GM12878 (cell line): ENCODE measurements around the gene DNAJC22.

Source experiments
- CTCF ChIP-seq, 3 experiments: IDR thresholded peaks in 2 of 3; conservative IDR thresholded peaks in 1 of 3; 2 replicates each; pipeline ENCODE4 v1.5.1; 2011; ENCODE audit warnings: low read depth in 3 of 3, low read length in 3 of 3, mild to moderate bottlenecking in 3 of 3, control low read depth in 2 of 3, moderate library complexity in 2 of 3, inconsistent platforms in 1 of 3, mixed read lengths in 1 of 3; ENCODE audit not compliant: control insufficient read depth in 2 of 3, insufficient read depth in 1 of 3; ENCODE audit errors: extremely low read depth in 1 of 3
- NFYA ChIP-seq: IDR thresholded peaks from 2 replicates; pipeline ENCODE4 v1.6.1; 2011; ENCODE audit warnings: low read depth, mild to moderate bottlenecking, low read length, improper control_type of control experiment, borderline replicate concordance
- POLR2A ChIP-seq: IDR thresholded peaks from 2 replicates; pipeline ENCODE4 v1.6.1; 2011; ENCODE audit warnings: low read depth, mild to moderate bottlenecking, low read length
- TF ChIP-seq, protein P1 (sequence below): IDR thresholded peaks from 2 replicates; pipeline ENCODE4 v1.6.1; 2011; ENCODE audit warnings: low read depth, low read length, improper control_type of control experiment, borderline replicate concordance
- TF ChIP-seq, protein P2 (sequence below): IDR thresholded peaks from 2 replicates; pipeline ENCODE4 v1.6.1; 2012; ENCODE audit warnings: low read length, inconsistent platforms

GRCh38 chr12:49375406-49375805, 28.7 kb downstream of the DNAJC22 start:
- no peak for TF ChIP-seq CTCF (IDR thresholded peaks at IDR 0.05 in 2 of 3, conservative IDR thresholded peaks at IDR 0.05 in 1 of 3; ENCODE audit: control insufficient read depth in 2 of 3, extremely low read depth in 1 of 3, insufficient read depth in 1 of 3, low read depth in 3 of 3, low read length in 3 of 3)
- no peak for TF ChIP-seq NFYA
- no peak for TF ChIP-seq POLR2A
- TF ChIP-seq, protein P1, sequence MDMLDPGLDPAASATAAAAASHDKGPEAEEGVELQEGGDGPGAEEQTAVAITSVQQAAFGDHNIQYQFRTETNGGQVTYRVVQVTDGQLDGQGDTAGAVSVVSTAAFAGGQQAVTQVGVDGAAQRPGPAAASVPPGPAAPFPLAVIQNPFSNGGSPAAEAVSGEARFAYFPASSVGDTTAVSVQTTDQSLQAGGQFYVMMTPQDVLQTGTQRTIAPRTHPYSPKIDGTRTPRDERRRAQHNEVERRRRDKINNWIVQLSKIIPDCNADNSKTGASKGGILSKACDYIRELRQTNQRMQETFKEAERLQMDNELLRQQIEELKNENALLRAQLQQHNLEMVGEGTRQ: no peak
- TF ChIP-seq, protein P2, sequence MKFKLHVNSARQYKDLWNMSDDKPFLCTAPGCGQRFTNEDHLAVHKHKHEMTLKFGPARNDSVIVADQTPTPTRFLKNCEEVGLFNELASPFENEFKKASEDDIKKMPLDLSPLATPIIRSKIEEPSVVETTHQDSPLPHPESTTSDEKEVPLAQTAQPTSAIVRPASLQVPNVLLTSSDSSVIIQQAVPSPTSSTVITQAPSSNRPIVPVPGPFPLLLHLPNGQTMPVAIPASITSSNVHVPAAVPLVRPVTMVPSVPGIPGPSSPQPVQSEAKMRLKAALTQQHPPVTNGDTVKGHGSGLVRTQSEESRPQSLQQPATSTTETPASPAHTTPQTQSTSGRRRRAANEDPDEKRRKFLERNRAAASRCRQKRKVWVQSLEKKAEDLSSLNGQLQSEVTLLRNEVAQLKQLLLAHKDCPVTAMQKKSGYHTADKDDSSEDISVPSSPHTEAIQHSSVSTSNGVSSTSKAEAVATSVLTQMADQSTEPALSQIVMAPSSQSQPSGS: no peak
